Fibroblast of villous mesenchyme (primary cell): ENCODE measurements around the gene DOK6. TPM values are rescaled to one million over a fixed set of nuclear protein-coding genes. Genes with fewer than 3 reads are reported as not detected.
"Not testable (repeated sequence)": the region's sequence is repeated elsewhere in the genome, so short reads cannot be mapped to it uniquely, and the experiment has no call there.

Experiments
- DNase-seq: peaks from one replicate; pipeline ENCODE4 v3.0.0-alpha.2; 2010; ENCODE audit warnings: low read depth
- H3K4me3 ChIP-seq: 2 replicates; pipeline ENCODE4 v1.5.1; 2011; ENCODE audit warnings: low read depth, mild to moderate bottlenecking, low read length
- total RNA-seq: library from RNA; depleted of rRNA; stranded (reverse); fragments of >200 nt; gene quantifications from 2 replicates; pipeline ENCODE4 v1.2.3, GENCODE V29; 2012
- TF ChIP-seq, protein P1 (sequence below): IDR thresholded peaks from 2 replicates; pipeline ENCODE4 v1.5.1; 2012; ENCODE audit warnings: low read depth, mild to moderate bottlenecking, low read length; ENCODE audit not compliant: insufficient read depth

DOK6 gene
- total RNA-seq, 1 donor: 6.9 TPM

GRCh38 chr18:69844656-69845055, 444.0 kb downstream of the DOK6 start:
- no peak for DNase-seq
- TF ChIP-seq, protein P1, sequence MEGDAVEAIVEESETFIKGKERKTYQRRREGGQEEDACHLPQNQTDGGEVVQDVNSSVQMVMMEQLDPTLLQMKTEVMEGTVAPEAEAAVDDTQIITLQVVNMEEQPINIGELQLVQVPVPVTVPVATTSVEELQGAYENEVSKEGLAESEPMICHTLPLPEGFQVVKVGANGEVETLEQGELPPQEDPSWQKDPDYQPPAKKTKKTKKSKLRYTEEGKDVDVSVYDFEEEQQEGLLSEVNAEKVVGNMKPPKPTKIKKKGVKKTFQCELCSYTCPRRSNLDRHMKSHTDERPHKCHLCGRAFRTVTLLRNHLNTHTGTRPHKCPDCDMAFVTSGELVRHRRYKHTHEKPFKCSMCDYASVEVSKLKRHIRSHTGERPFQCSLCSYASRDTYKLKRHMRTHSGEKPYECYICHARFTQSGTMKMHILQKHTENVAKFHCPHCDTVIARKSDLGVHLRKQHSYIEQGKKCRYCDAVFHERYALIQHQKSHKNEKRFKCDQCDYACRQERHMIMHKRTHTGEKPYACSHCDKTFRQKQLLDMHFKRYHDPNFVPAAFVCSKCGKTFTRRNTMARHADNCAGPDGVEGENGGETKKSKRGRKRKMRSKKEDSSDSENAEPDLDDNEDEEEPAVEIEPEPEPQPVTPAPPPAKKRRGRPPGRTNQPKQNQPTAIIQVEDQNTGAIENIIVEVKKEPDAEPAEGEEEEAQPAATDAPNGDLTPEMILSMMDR: no peak
- H3K4me3 ChIP-seq: no peak overlapping the region

DNA sequence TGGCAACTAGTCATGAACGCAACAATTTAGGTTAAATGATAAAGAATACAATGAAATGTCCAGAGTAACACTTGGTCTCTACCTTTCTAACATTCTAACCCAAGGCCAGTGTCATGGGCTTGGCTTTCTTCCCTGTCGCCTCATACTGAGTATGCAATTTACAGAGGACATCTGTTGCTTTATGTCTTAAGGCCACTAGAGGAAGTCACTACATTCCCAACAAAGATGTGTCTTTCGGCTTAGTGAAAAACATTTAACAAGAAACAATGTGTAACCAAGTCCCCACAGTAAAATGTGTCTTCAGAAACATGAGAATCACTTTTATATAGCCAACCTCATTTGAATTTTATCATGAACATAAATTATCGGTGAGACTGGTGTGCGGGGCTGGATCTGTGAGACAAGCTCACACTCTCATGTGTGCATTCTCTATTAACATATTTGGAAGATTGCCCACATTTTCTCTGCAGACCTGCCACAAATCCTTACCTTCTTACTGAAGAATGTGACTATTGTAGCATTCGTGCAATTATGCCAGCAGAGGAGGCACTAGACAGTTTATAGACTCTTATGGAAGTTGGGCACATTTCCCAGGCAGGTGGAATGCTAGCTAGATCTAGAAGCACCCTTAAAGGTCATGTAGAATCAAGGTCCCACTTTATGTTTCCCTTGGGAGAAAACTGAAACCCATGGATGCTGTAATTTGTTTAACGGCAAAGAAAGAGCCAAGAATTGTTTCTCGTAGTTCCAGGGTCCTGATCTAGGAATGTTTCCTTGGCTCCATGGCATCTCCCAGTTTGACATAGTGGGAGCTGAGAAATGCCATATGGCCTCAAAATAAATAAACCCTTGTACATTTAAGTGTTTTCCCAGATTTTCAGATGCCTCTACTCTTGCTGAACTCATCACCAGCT, 445.2 kb downstream of the DOK6 start:
- DNase-seq: peak; percentile 88
- H3K4me3 ChIP-seq: no peak overlapping the region
- TF ChIP-seq, protein P1: no peak

- TF ChIP-seq, protein P1: no peak
- DNase-seq: peak; percentile 34
- no peak overlapping the region for H3K4me3 ChIP-seq
Measured at GRCh38 chr18:69853051-69853450, 452.4 kb downstream of the DOK6 start.

DNA sequence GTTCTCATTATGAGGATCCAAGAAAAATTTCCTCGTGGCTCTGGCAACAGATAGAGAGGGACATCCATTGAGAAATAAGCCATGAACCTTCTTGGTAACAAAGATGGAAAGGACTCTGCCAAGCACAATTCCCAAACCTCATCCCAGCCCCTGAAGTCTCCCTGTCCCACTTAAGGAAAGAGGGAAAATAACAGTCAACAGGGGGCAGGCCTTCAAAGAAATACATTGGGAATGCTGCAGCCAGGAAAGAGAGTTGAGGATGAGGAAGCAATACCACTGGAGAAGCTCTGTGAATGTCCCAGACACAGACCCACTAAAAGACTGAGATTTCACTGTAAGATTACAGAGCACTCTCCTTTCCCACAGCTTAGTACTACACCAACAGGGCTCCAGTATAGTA, 453.8 kb downstream of the DOK6 start:
- TF ChIP-seq, protein P1: no peak
- no peak overlapping the region for H3K4me3 ChIP-seq
- no peak for DNase-seq

- no peak for DNase-seq
- H3K4me3 ChIP-seq: no peak overlapping the region
- TF ChIP-seq, protein P1: no peak
Measured at GRCh38 chr18:69858897-69859296, 458.2 kb downstream of the DOK6 start.

GRCh38 chr18:69864802-69865201, 464.1 kb downstream of the DOK6 start:
- DNase-seq, H3K4me3 ChIP-seq: not testable (repeated sequence)

DNA sequence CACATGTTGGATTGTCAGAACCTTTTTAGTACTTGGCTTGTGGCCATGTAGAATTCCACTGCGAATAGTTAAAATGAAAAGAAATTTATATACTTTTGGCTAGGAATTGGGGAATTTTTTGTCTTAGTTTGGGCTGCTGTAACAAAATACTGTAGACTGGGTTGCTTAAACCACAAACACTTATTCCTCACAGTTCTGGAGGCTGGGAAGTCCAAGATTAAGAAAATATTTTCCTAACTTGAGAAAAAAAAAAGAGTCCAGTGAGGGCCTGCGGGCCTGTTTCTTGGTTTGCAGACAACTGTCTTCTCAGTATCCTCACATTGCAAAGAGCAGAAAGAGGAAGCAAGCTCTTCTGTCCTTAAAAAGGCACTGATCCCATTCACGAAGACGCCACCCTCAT, 465.1 kb downstream of the DOK6 start:
- TF ChIP-seq, protein P1: no peak
- H3K4me3 ChIP-seq: no peak overlapping the region
- DNase-seq: no peak
